Heart right ventricle (tissue), 16 donors: ENCODE measurements around the gene CHIT1. TPM values are rescaled to one million over a fixed set of nuclear protein-coding genes. Genes with fewer than 3 reads are reported as not detected.
"Not testable (repeated sequence)": the region's sequence is repeated elsewhere in the genome, so short reads cannot be mapped to it uniquely, and the experiment has no call there.

Experiments
- ATAC-seq, 8 donors: fragments of 200-7000 bp; cut with Tn5 transposase; one replicate each; pipeline ENCODE4 v1.9.1; 2020; ENCODE audit warnings: mild to moderate bottlenecking in 8 of 8, moderate library complexity in 8 of 8, moderate number of reproducible peaks in 1 of 8
- DNase-seq, 2 donors: peaks; one replicate each; pipeline ENCODE4 v3.0.0-alpha.2; 2020
- H3K27ac ChIP-seq, 10 donors: fragments of 200-600 bp; sonication (generic) in 2 of 10; one replicate each; pipeline versions ENCODE4 v1.5.0 to v1.8.0; 2020 to 2022; ENCODE audit warnings: mild to moderate bottlenecking in 3 of 10
- H3K27me3 ChIP-seq, 7 donors: fragments of 200-600 bp; one replicate each; pipeline ENCODE4 v1.8.0; 2021 to 2022; ENCODE audit warnings: mild to moderate bottlenecking in 2 of 7
- H3K36me3 ChIP-seq, 9 donors: fragments of 200-600 bp; sonication (generic) in 1 of 9; one replicate each; pipeline versions ENCODE4 v1.5.0 to v1.8.0; 2020 to 2022; ENCODE audit warnings: mild to moderate bottlenecking in 2 of 9
- H3K4me1 ChIP-seq, 9 donors: fragments of 200-600 bp; sonication (generic) in 1 of 9; one replicate each; pipeline versions ENCODE4 v1.5.0 to v1.8.0; 2020 to 2022; ENCODE audit warnings: mild to moderate bottlenecking in 4 of 9
- H3K4me3 ChIP-seq, 10 donors: fragments of 200-600 bp; sonication (generic) in 2 of 10; one replicate each; pipeline versions ENCODE4 v1.5.0 to v1.8.0; 2020 to 2022; ENCODE audit warnings: mild to moderate bottlenecking in 7 of 10, moderate library complexity in 2 of 10
- H3K9me3 ChIP-seq, 11 donors: fragments of 200-600 bp in 10 of 11; sonication (generic) in 2 of 11; one replicate each; pipeline versions ENCODE4 v1.5.0 to v1.8.0; 2013 to 2022; ENCODE audit warnings: mild to moderate bottlenecking in 2 of 11, control low read depth in 1 of 11, moderate library complexity in 1 of 11
- WGBS, 2 donors: extraction: QIAGEN DNeasy Blood & Tissue Kit; methylation state at CpG; one replicate each; pipeline ENCODE4 v1.1.7; 2013; ENCODE audit warnings: inconsistent platforms in 1 of 2; 5-methylcytosine and 5-hydroxymethylcytosine counted together
- intact Hi-C, 10 donors: fragments of 100-400 bp; cut with DNase I; formaldehyde crosslinking; loops; one replicate each; pipeline versions ENCODE4 v1.11.1 to v1.14.2; 2022
- polyA plus RNA-seq, 2 donors: library from polyadenylated mRNA; stranded (reverse); fragments of 200-250 nt; gene quantifications; one replicate each; pipeline ENCODE4 v1.2.3, GENCODE V29; 2013
- total RNA-seq, 10 donors: library from RNA; stranded (reverse); fragmentation: NEBNext Ultra II Directional in 3 of 10; extraction: Animal tissue kit (Norgen Biotek cat#: 25700) in 3 of 10; gene quantifications; one replicate each; pipeline versions ENCODE4 v1.2.1 to v1.2.4, GENCODE V29; 2021 to 2023
- TF ChIP-seq, protein P1 (sequence below), 9 donors: fragments of 200-600 bp; sonication (generic) in 2 of 9; IDR thresholded peaks; one replicate each; pipeline versions ENCODE4 v1.5.0 to v1.8.0; 2021 to 2022; ENCODE audit warnings: antibody characterized with exemption in 9 of 9, mild to moderate bottlenecking in 5 of 9, moderate library complexity in 1 of 9
- donor health status: Arrhythmogenic right ventricular cardiomyopathy.
- donor health status: ischemic (EF 13 %, LVEDD 7.1; RV severe dilation, severe dysfunction).
- donor health status: healthy with polysubstance abuse.
- donor health status: DM: no; HTN: yes; CAD: no.
- donor health status: DM: no; HTN: no; CAD: no.
- donor health status: ischemic (EF 25% LVEDD 6.9; RV normal size, moderate dysfunction).
- donor health status: ischemic (EF 25% LVEDD 5.7; RV mildly dilated, moderate dysfunction).
- donor health status: healthy.
- donor health status: DM: yes; HTN: yes; CAD: no.
- donor health status: Ischemic cardiomyopathy.
- donor health status: ischemic (EF 35%, LVEDD 5.7; RV mildly dilated, moderate dysfunction).
- donor health status: nonischemic (EF 11% LVEDD 7.7; RV severe dilation, severe dysfunction).
- donor health status: DM: yes; HTN: yes; CAD: no.
- donor health status: PGD.
- donor health status: ischemic (EF 29% LVEDD 5.4; RV normal size, mild dysfunction).
- donor health status: nonischemic (EF 23%, LVEDD 6.1; RV moderate dilation, normal function).

CHIT1 gene
- total and polyA plus RNA-seq, 12 donors = 0.05 to 1.3 (median 0.28) TPM; not detected in 6

DNA sequence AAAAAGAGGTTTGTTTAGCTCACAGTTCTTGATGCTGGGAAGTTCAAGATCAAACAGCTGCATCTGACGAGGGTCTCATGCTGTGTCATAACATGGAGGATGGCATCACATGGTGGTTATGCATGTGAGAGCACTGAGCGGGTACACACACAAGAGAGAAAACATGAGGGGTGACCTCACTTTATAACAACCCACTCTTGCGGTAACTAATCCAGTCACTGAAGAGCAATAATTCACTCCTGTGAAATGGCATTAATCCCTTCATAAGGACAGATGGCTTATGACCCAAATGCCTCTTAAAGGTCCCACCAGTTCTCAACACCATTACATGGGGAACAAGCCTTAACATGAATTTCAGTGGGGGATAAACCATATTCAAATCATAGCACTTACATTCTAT lies 23.2 kb upstream of the CHIT1 start:
- TF ChIP-seq, protein P1, sequence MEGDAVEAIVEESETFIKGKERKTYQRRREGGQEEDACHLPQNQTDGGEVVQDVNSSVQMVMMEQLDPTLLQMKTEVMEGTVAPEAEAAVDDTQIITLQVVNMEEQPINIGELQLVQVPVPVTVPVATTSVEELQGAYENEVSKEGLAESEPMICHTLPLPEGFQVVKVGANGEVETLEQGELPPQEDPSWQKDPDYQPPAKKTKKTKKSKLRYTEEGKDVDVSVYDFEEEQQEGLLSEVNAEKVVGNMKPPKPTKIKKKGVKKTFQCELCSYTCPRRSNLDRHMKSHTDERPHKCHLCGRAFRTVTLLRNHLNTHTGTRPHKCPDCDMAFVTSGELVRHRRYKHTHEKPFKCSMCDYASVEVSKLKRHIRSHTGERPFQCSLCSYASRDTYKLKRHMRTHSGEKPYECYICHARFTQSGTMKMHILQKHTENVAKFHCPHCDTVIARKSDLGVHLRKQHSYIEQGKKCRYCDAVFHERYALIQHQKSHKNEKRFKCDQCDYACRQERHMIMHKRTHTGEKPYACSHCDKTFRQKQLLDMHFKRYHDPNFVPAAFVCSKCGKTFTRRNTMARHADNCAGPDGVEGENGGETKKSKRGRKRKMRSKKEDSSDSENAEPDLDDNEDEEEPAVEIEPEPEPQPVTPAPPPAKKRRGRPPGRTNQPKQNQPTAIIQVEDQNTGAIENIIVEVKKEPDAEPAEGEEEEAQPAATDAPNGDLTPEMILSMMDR (IDR thresholded peaks at IDR 0.05) = no peak
- DNase-seq (no peak), ATAC-seq (no peak)
- H3K36me3 ChIP-seq = no peaks in the 10 kb centered on the region
- 80 to 82% methylated on average over 3 of the region's 3 CpGs for WGBS, 2 donors
- intact Hi-C loops = no loop called here
- H3K27me3 ChIP-seq = peaks cover 0 to 56% (median 9%) of the 10 kb centered on the region in 7 donors
- H3K4me3 ChIP-seq = no peak overlapping the region
- H3K27ac ChIP-seq = no peak overlapping the region
- H3K9me3 ChIP-seq = peaks cover 0 to 18% (median 0%) of the 10 kb centered on the region in 11 donors
- H3K4me1 ChIP-seq = no peaks in the 10 kb centered on the region

DNA sequence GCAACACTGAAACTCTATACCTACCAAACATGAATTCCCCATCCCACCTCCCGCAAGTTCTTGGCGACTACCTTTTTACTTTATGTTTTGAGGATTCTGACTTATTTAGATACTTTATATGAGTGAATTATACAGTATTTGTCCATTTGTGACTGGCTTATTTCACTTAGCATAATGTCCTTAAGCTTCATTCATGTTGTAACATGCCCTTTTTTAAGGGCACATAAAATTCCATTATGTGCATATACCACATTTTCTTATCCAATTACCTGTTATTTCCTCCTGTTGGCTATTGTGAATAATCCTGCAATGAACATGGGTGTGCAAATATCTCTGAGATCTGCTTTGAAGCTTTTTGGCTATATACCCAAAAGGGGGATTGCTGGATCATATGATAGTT lies 22.0 kb upstream of the CHIT1 start:
- no peaks in the 10 kb centered on the region for H3K4me1 ChIP-seq
- no peak overlapping the region for H3K27ac ChIP-seq
- H3K4me3 ChIP-seq = no peak overlapping the region
- TF ChIP-seq, protein P1 (IDR thresholded peaks at IDR 0.05) = no peak
- H3K27me3 ChIP-seq = peaks cover 0 to 50% (median 9%) of the 10 kb centered on the region in 7 donors
- H3K9me3 ChIP-seq = peaks cover 0 to 18% (median 0%) of the 10 kb centered on the region in 11 donors
- H3K36me3 ChIP-seq = no peaks in the 10 kb centered on the region
- DNase-seq (no peak), ATAC-seq (no peak)
- intact Hi-C loops = no loop called here
- 94% methylated on average over 2 of the region's 2 CpGs for WGBS, 2 donors

DNA sequence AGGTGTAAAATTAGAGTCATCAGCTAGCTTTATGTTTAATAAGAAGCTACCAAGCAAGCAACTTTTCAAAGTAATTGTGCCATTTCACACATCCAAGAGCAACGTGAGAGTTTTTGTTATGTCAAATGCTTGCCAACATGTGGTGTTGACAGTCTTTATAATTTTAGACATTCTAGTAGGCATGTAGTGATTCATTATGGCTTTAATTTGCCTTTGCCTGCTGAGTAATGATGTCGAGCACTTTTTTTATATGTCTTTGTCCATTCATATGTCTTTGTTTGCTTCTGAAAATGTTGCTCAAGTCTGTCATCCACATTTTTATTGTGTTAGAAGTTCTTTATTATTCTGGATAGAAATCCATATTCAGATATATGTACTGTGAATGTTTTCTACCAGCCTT lies 21.4 kb upstream of the CHIT1 start:
- no peak for ATAC-seq
- 56 to 57% methylated on average over 2 of the region's 2 CpGs for WGBS, 2 donors
- H3K36me3 ChIP-seq = no peaks in the 10 kb centered on the region
- no peaks in the 10 kb centered on the region for H3K4me1 ChIP-seq
- no peak overlapping the region for H3K4me3 ChIP-seq
- peaks cover 0 to 18% (median 0%) of the 10 kb centered on the region in 11 donors for H3K9me3 ChIP-seq
- TF ChIP-seq, protein P1 (IDR thresholded peaks at IDR 0.05) = no peak
- DNase-seq = no peak
- no peak overlapping the region for H3K27ac ChIP-seq
- intact Hi-C loops = no loop called here
- H3K27me3 ChIP-seq = peaks cover 0 to 44% (median 9%) of the 10 kb centered on the region in 7 donors

DNA sequence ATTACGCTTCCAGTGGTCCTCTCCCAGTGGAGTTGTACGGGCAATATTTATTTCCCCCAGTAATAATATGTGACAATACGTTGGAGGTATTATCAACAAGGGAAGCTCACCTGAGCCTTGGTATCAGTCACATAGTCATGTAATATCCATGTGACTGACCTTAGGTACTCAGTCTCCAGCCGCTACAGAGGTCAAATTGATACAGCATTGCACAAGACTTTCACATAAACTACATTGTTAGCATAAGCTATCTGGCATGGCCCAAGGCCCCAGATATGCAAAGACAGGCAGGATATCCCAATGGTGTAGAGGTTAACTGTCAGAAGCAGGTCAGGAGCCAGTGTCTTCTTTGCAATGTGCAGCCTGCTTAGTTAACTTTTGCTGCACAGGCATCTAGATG lies 15.3 kb upstream of the CHIT1 start:
- Histone ChIP-seq H3K4me1 (no peaks in the 10 kb centered on the region), H3K27ac (no peak overlapping the region), H3K27me3 (peaks cover 0 to 17% (median 0%) of the 10 kb centered on the region in 7 donors), H3K9me3 (peaks cover 0 to 9% (median 0%) of the 10 kb centered on the region in 11 donors), H3K4me3 (no peak overlapping the region), H3K36me3 (no peaks in the 10 kb centered on the region)
- TF ChIP-seq, protein P1 (IDR thresholded peaks at IDR 0.05) = no peak
- ATAC-seq (no peak), DNase-seq (no peak)
- intact Hi-C loops = no loop called here
- 47 to 62% methylated on average over 4 of the region's 4 CpGs for WGBS, 2 donors

DNA sequence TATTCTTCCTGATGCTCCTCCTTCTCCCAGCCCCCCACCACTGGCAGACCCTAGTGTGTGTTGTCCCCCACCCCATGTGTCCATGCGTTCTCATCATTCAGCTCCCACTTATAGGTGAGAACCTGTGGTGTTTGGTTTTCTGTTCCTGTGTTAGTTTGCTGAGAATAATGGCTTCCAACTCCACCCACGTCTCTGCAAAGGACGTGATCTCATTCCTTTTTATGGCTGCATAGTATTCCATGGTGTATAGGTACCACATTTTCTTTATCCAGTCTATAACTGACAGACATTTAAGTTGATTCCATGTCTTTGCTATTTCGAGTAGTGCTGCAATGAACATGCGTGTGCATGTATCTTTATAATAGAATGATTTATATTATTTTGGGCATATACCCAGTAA lies 12.2 kb upstream of the CHIT1 start:
- H3K36me3 ChIP-seq, intact Hi-C loops, H3K27ac ChIP-seq, ATAC-seq, H3K4me3 ChIP-seq, H3K4me1 ChIP-seq, DNase-seq, H3K9me3 ChIP-seq: not testable (repeated sequence)
- WGBS, 2 donors = 81 to 88% methylated on average over 5 of the region's 5 CpGs
- peaks cover 0 to 25% (median 2%) of the 10 kb centered on the region in 7 donors for H3K27me3 ChIP-seq
